PC-9 (cell line): ENCODE measurements around the gene WDR49.

Experiments
- EZH2 ChIP-seq: fragments of 200-600 bp; sonication (generic); IDR thresholded peaks from 2 replicates; pipeline ENCODE4 v1.8.0; 2017; ENCODE audit warnings: antibody characterized with exemption, low read depth
- TF ChIP-seq, protein P1 (sequence below): fragments of 200-600 bp; sonication (generic); conservative IDR thresholded peaks from 2 replicates; pipeline ENCODE4 v1.6.1; 2017; ENCODE audit warnings: mixed run types, antibody characterized with exemption, mild to moderate bottlenecking, moderate library complexity

DNA sequence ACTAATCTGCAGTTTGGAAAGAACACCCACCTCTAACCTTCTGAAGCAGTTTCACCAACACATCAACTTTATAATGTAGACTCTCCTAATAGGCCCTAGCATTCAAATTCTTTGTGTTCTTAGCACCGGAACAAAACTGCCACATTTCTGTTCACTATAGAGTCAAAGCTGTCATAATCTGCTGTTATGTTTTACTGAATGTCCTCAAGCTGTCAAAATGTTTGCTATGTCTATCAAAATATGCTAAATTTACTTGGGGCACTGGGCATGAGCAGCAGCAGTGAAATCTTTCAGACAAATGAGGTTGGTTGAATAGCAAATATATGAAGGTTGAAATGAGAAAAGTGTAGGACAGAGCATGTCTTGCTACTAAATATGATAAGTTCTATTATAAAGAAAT, 1.9 kb downstream of the WDR49 start:
- TF ChIP-seq, protein P1, sequence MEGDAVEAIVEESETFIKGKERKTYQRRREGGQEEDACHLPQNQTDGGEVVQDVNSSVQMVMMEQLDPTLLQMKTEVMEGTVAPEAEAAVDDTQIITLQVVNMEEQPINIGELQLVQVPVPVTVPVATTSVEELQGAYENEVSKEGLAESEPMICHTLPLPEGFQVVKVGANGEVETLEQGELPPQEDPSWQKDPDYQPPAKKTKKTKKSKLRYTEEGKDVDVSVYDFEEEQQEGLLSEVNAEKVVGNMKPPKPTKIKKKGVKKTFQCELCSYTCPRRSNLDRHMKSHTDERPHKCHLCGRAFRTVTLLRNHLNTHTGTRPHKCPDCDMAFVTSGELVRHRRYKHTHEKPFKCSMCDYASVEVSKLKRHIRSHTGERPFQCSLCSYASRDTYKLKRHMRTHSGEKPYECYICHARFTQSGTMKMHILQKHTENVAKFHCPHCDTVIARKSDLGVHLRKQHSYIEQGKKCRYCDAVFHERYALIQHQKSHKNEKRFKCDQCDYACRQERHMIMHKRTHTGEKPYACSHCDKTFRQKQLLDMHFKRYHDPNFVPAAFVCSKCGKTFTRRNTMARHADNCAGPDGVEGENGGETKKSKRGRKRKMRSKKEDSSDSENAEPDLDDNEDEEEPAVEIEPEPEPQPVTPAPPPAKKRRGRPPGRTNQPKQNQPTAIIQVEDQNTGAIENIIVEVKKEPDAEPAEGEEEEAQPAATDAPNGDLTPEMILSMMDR, result no peak
- TF ChIP-seq EZH2, result no peak
